COLO668 (cell line): ENCODE results near the gene HSFX1.

Source experiments
- DNase-seq: peaks from one replicate; lab custom pipeline; 2025; ENCODE audit not compliant: unreplicated experiment; lab: John Stamatoyannopoulos, UW

HSFX1 gene

GRCh38 chrX:149804102-149804501 lies 30.2 kb downstream of the HSFX1 start:
- DNase-seq, result no peak

- no peak for DNase-seq
Measured at GRCh38 chrX:149807747-149808458, 34.0 kb downstream of the HSFX1 start.

GRCh38 chrX:149818652-149819051 lies 44.8 kb downstream of the HSFX1 start:
- DNase-seq, result no peak

GRCh38 chrX:149819371-149819770 lies 45.5 kb downstream of the HSFX1 start:
- DNase-seq, result no peak

GRCh38 chrX:149825424-149825823 lies 51.6 kb downstream of the HSFX1 start:
- peak; percentile 55 for DNase-seq
